GM23248 (cell line): ENCODE results near the gene ACVR2B. TPM values are rescaled to one million over a fixed set of nuclear protein-coding genes. Genes with fewer than 3 reads are reported as not detected.

ENCODE experiments used
- DNase-seq: peaks from one replicate; pipeline ENCODE4 v3.0.0-alpha.2; 2015
- H2AFZ ChIP-seq: fragments of 200-600 bp; sonication (generic); 2 replicates; pipeline ENCODE4 v1.6.1; 2016; ENCODE audit warnings: antibody characterized with exemption
- H3F3A ChIP-seq: fragments of 200-600 bp; sonication (generic); 2 replicates; pipeline ENCODE4 v1.6.1; 2016; ENCODE audit warnings: mild to moderate bottlenecking, antibody characterized with exemption, mixed run types; ENCODE audit not compliant: insufficient read depth
- H3K27ac ChIP-seq: fragments of 200-600 bp; sonication (generic); 2 replicates; pipeline ENCODE4 v1.5.1; 2016; ENCODE audit warnings: mild to moderate bottlenecking
- H3K27me3 ChIP-seq: fragments of 200-600 bp; sonication (generic); replicated peaks from 2 replicates; pipeline ENCODE4 v1.6.1; 2016; ENCODE audit warnings: mild to moderate bottlenecking; ENCODE audit not compliant: insufficient read depth
- H3K36me3 ChIP-seq: fragments of 200-600 bp; sonication (generic); 2 replicates; pipeline ENCODE4 v1.6.1; 2016; ENCODE audit warnings: low read depth, mild to moderate bottlenecking
- H3K4me1 ChIP-seq: fragments of 200-600 bp; sonication (generic); 2 replicates; pipeline ENCODE4 v1.6.1; 2016; ENCODE audit warnings: mild to moderate bottlenecking; ENCODE audit not compliant: insufficient read depth
- H3K4me2 ChIP-seq: fragments of 200-600 bp; sonication (generic); one replicate; pipeline ENCODE4 v1.6.1; 2016; ENCODE audit warnings: mild to moderate bottlenecking; ENCODE audit not compliant: unreplicated experiment
- H3K4me3 ChIP-seq: fragments of 200-600 bp; sonication (generic); 2 replicates; pipeline ENCODE4 v1.5.1; 2016; ENCODE audit warnings: mild to moderate bottlenecking
- H3K79me2 ChIP-seq: fragments of 200-600 bp; sonication (generic); 2 replicates; pipeline ENCODE4 v1.6.1; 2016; ENCODE audit warnings: mild to moderate bottlenecking; ENCODE audit not compliant: insufficient read depth
- H3K9ac ChIP-seq: fragments of 200-600 bp; sonication (generic); 2 replicates; pipeline ENCODE4 v1.6.1; 2016; ENCODE audit warnings: mild to moderate bottlenecking
- H3K9me2 ChIP-seq: fragments of 200-600 bp; sonication (generic); 2 replicates; pipeline ENCODE4 v1.6.1; 2016; ENCODE audit warnings: mixed run types, mild to moderate bottlenecking, moderate library complexity; ENCODE audit not compliant: insufficient read depth
- H3K9me3 ChIP-seq: fragments of 200-600 bp; sonication (generic); one replicate; pipeline ENCODE4 v1.6.1; 2017; ENCODE audit warnings: low read depth
- H4K20me1 ChIP-seq: fragments of 200-600 bp; sonication (generic); 2 replicates; pipeline ENCODE4 v1.6.0; 2016; ENCODE audit not compliant: insufficient read depth
- EZH2 ChIP-seq: fragments of 200-600 bp; sonication (generic); IDR thresholded peaks from 2 replicates; pipeline ENCODE4 v1.6.1; 2018; ENCODE audit warnings: antibody characterized with exemption, mild to moderate bottlenecking; ENCODE audit not compliant: insufficient read depth, poor library complexity, severe bottlenecking
- EZH2phosphoT487 ChIP-seq: fragments of 200-600 bp; sonication (generic); IDR thresholded peaks from 2 replicates; pipeline ENCODE4 v1.6.1; 2018; ENCODE audit warnings: antibody characterized with exemption, moderate library complexity, mild to moderate bottlenecking, low read depth; ENCODE audit not compliant: insufficient read depth
- WGBS, 2 experiments: methylation state at CpG; one replicate each; pipeline ENCODE4 v1.1.6; 2015 to 2017; ENCODE audit warnings: low lambda C conversion rate in 2 of 2, low coverage in 1 of 2; ENCODE audit errors: missing lambda C conversion rate in 2 of 2; 5-methylcytosine and 5-hydroxymethylcytosine counted together
- in situ Hi-C: fragments of 300-500 bp; cut with MboI; formaldehyde crosslinking; loops from 2 replicates; pipeline ENCODE4 v1.15.0; 2020
- polyA plus RNA-seq: library from polyadenylated mRNA; unstranded; fragments of >200 nt; fragmentation: Nextera tagmentation; extraction: Ambion mirVana; gene quantifications from 2 replicates; pipeline ENCODE4 v1.2.1, GENCODE V29; 2016
- total RNA-seq: library from RNA; depleted of rRNA; stranded (reverse); fragments of >200 nt; shearing (Covaris generic); gene quantifications from 2 replicates; pipeline ENCODE4 v1.2.3, GENCODE V29; 2014

Gene ACVR2B
- total and polyA plus RNA-seq, 2 experiments from 2014 or later: 0.16 to 0.76 TPM

- Histone ChIP-seq H3K9me2 (no peaks in the 10 kb centered on the region), H4K20me1 (no peaks in the 10 kb centered on the region), H3K79me2 (no peaks in the 10 kb centered on the region), H3K4me2 (no peak overlapping the region), H3K9me3 (peaks cover 9% of the 10 kb centered on the region), H3K27me3 (no peaks in the 10 kb centered on the region), H3K9ac (no peak overlapping the region), H3K4me3 (no peak overlapping the region), H2AFZ (no peak overlapping the region), H3K4me1 (no peaks in the 10 kb centered on the region), H3K36me3 (0 out of 2 replicates have a peak, but pooled peaks cover 6% of the 10 kb centered on the region), H3F3A (no peaks in the 10 kb centered on the region), H3K27ac (no peak overlapping the region)
- TF ChIP-seq EZH2 (no peak), EZH2phosphoT487 (no peak)
- in situ Hi-C loops: no loop called here
- no peak for DNase-seq
- WGBS, 2 experiments: 73 to 80% methylated on average over 1 of the region's 1 CpG
These were observed 18.7 kb downstream of the ACVR2B start for GRCh38 chr3:38472342-38472741.

DNA sequence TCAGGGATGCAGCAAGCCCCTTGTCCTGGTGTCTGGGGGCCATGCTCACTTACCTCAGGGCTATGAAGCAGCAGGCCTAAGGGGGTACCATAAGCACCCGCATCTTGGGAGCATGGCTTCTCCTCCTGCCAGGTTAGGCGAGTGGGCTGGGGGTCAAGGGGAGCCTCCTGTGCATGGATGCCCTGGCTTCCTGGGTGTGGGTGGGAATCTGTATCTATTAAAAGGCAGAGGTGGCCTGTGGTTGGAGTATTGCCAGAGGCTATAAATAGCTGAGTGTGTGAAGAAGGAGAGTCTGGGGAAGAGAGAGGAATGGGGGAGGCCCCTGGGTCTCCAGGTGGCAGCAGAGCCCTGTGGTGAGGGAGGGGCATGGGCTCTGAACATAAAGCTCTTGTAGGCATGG, 19.5 kb downstream of the ACVR2B start:
- H3K4me1 ChIP-seq: no peaks in the 10 kb centered on the region
- H4K20me1 ChIP-seq: no peaks in the 10 kb centered on the region
- no peak for DNase-seq
- H2AFZ ChIP-seq: no peak overlapping the region
- H3K27ac ChIP-seq: no peak overlapping the region
- no peaks in the 10 kb centered on the region for H3F3A ChIP-seq
- H3K4me2 ChIP-seq: no peak overlapping the region
- in situ Hi-C loops: no loop called here
- H3K9me3 ChIP-seq: peaks cover 9% of the 10 kb centered on the region
- no peaks in the 10 kb centered on the region for H3K27me3 ChIP-seq
- TF ChIP-seq EZH2phosphoT487: no peak
- TF ChIP-seq EZH2: no peak
- no peaks in the 10 kb centered on the region for H3K79me2 ChIP-seq
- H3K36me3 ChIP-seq: 0 out of 2 replicates have a peak, but pooled peaks cover 6% of the 10 kb centered on the region
- 80 to 84% methylated on average over 2 of the region's 2 CpGs for WGBS, 2 experiments
- no peak overlapping the region for H3K9ac ChIP-seq
- H3K9me2 ChIP-seq: no peaks in the 10 kb centered on the region
- no peak overlapping the region for H3K4me3 ChIP-seq

- no peaks in the 10 kb centered on the region for H3F3A ChIP-seq
- H3K9ac ChIP-seq: no peak overlapping the region
- H3K9me3 ChIP-seq: peaks cover 5% of the 10 kb centered on the region
- H4K20me1 ChIP-seq: no peaks in the 10 kb centered on the region
- no peak overlapping the region for H3K4me3 ChIP-seq
- no peak for TF ChIP-seq EZH2phosphoT487
- TF ChIP-seq EZH2: no peak
- H3K4me2 ChIP-seq: no peak overlapping the region
- no peak overlapping the region for H3K27ac ChIP-seq
- no peaks in the 10 kb centered on the region for H3K79me2 ChIP-seq
- in situ Hi-C loops: loop anchor here (25.0 kb wide), 1 partner anchor 363 kb away; no protein-coding TSS in a partner anchor
- no peak for DNase-seq
- 0 out of 2 replicates have a peak, but pooled peaks cover 3% of the 10 kb centered on the region for H3K36me3 ChIP-seq
- no peaks in the 10 kb centered on the region for H3K9me2 ChIP-seq
- no peak overlapping the region for H2AFZ ChIP-seq
- WGBS, 2 experiments: 81 to 85% methylated on average over 7 of the region's 7 CpGs
- no peaks in the 10 kb centered on the region for H3K4me1 ChIP-seq
- H3K27me3 ChIP-seq: no peaks in the 10 kb centered on the region
These were observed 21.4 kb downstream of the ACVR2B start for GRCh38 chr3:38474928-38475605.

DNA sequence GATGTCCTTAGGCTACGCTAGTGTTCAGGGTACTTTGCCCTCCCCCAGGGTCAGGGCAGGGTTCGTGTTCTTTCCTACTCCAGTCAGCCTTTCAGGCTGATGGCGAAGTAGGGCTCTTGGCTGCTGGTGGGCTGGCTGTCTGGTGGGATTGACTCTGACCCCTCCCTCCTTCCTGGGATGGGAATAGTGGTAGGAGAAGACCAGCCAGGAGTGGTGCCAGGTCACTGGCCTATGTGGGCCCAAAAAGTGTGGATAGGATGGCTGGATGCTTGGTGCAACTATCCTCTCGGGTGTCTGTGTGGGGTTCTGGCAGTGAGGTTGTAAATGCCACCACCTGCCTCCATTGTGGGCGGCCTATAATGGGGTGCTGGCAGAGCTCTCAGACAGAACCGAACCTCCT, 22.0 kb downstream of the ACVR2B start:
- in situ Hi-C loops: loop anchor here (25.0 kb wide), 1 partner anchor 363 kb away; no protein-coding TSS in a partner anchor
- Histone ChIP-seq H3K4me2 (no peak overlapping the region), H3K4me3 (no peak overlapping the region), H4K20me1 (no peaks in the 10 kb centered on the region), H3K79me2 (no peaks in the 10 kb centered on the region), H3K9ac (no peak overlapping the region), H2AFZ (no peak overlapping the region), H3K27me3 (no peaks in the 10 kb centered on the region), H3F3A (no peaks in the 10 kb centered on the region), H3K36me3 (no peaks in the 10 kb centered on the region), H3K4me1 (no peaks in the 10 kb centered on the region), H3K27ac (no peak overlapping the region), H3K9me2 (no peaks in the 10 kb centered on the region), H3K9me3 (no peaks in the 10 kb centered on the region)
- DNase-seq: no peak
- no peak for TF ChIP-seq EZH2
- no peak for TF ChIP-seq EZH2phosphoT487
- 81 to 85% methylated on average over 6 of the region's 6 CpGs for WGBS, 2 experiments
